ENCODE results near the gene CCDC88A.

The CCDC88A gene

DNA sequence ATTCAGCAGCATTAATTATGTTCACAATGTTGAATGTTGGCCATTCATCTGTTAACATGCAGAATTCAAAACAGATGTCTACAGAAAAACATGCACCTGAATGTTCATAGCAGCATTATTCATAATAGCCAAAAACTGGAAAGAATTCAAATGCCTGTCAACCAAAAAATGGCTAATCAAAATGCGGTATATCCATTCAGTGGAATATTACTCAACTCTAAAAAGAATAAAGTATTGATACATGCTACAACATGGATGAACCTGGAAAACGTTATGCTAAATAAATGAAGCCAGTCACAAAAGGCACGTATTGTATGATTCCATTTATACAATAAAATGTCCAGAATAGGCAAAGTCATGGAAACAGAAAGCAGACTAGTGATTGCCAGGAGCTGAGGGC is 68.0 kb downstream of the CCDC88A start:
- no peak overlapping the region for H4K8ac ChIP-seq (ENCODE audit: low read length)
- no peak overlapping the region for H2BK5ac ChIP-seq (ENCODE audit: low read depth, low read length, poor library complexity, severe bottlenecking)
- no peak overlapping the region for H3K4me2 ChIP-seq (ENCODE audit: low read length, poor library complexity, severe bottlenecking)
- no peak overlapping the region for H3K14ac ChIP-seq (ENCODE audit: low read length in 2 of 2)
- no peak overlapping the region for H2BK12ac ChIP-seq (ENCODE audit: low read length in 2 of 2)
- no peak overlapping the region for H3K4ac ChIP-seq (ENCODE audit: low read depth in 1 of 2, low read length in 2 of 2)
- no peak overlapping the region for H2BK15ac ChIP-seq (ENCODE audit: low read depth, poor library complexity, severe bottlenecking)
- no peak overlapping the region for H4K91ac ChIP-seq (ENCODE audit: low read length)
- H3K27ac ChIP-seq (ENCODE audit: low read length, poor library complexity, severe bottlenecking) = no peak overlapping the region
- H2AFZ ChIP-seq (ENCODE audit: low read depth, low read length) = no peak overlapping the region
- H3K79me1 ChIP-seq (replicated peaks; ENCODE audit: low read length, poor library complexity, severe bottlenecking) = peaks cover 4% of the 10 kb centered on the region
- no peak overlapping the region for H3K9ac ChIP-seq (ENCODE audit: low read length)
- no peaks in the 10 kb centered on the region for H3K4me1 ChIP-seq (ENCODE audit: control insufficient read depth, insufficient read depth, low read depth, low read length)
- WGBS = 100% methylated on average over 2 of the region's 3 CpGs
- no peak overlapping the region for H2BK120ac ChIP-seq (ENCODE audit: low read depth, low read length)
- H3K36me3 ChIP-seq (ENCODE audit: control insufficient read depth in 1 of 2, insufficient read depth in 2 of 2, low read depth in 1 of 2, low read length in 2 of 2) = peaks cover 21 to 61% of the 10 kb centered on the region in 2 experiments
- no peaks in the 10 kb centered on the region for H3K27me3 ChIP-seq (ENCODE audit: control insufficient read depth in 1 of 2, insufficient read depth in 1 of 2, low read length in 2 of 2)
- H3K23ac ChIP-seq (ENCODE audit: low read length in 2 of 2) = no peak overlapping the region
- H3K9me3 ChIP-seq (ENCODE audit: control insufficient read depth, low read length) = peaks cover 4% of the 10 kb centered on the region
- no peak overlapping the region for H2AK5ac ChIP-seq (ENCODE audit: low read length, severe bottlenecking)
- no peak overlapping the region for H3K18ac ChIP-seq (ENCODE audit: low read depth in 1 of 2, low read length in 2 of 2)
- DNase-seq = no peak
- no peak overlapping the region for H3K4me3 ChIP-seq (ENCODE audit: insufficient read depth in 1 of 2, low read depth in 1 of 2, low read length in 2 of 2)

DNA sequence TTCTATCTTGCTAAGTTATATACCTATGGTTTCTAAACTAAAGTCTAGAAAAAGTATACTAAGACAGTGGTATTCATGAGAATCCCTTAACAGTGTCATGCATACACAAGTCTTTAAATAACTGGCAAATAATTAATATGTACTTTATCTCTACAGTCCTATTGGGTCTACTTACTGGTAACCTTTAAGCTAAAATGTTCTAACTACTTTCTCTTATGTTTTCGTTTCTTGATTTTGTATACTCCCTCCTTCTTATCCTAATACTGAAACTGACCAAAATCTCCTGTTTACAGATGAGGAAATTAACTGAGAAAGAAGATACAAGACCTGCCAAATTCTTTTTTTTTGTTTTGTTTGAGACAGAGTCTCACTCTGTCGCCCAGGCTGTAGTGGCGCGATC is 74.6 kb downstream of the CCDC88A start:
- Histone ChIP-seq H3K4me1 (ENCODE audit: control insufficient read depth, insufficient read depth, low read depth, low read length) (no peaks in the 10 kb centered on the region), H3K79me1 (replicated peaks; ENCODE audit: low read length, poor library complexity, severe bottlenecking) (no peaks in the 10 kb centered on the region), H2BK5ac (ENCODE audit: low read depth, low read length, poor library complexity, severe bottlenecking) (no peak overlapping the region), H3K27ac (ENCODE audit: low read length, poor library complexity, severe bottlenecking) (no peak overlapping the region), H2AK5ac (ENCODE audit: low read length, severe bottlenecking) (no peak overlapping the region), H3K14ac (ENCODE audit: low read length in 2 of 2) (no peak overlapping the region), H3K36me3 (ENCODE audit: control insufficient read depth in 1 of 2, insufficient read depth in 2 of 2, low read depth in 1 of 2, low read length in 2 of 2) (peaks cover 12 to 60% of the 10 kb centered on the region in 2 experiments), H4K91ac (ENCODE audit: low read length) (no peak overlapping the region), H3K18ac (ENCODE audit: low read depth in 1 of 2, low read length in 2 of 2) (no peak overlapping the region), H2BK120ac (ENCODE audit: low read depth, low read length) (no peak overlapping the region), H3K4ac (ENCODE audit: low read depth in 1 of 2, low read length in 2 of 2) (no peak overlapping the region), H2AFZ (ENCODE audit: low read depth, low read length) (no peak overlapping the region), H3K9ac (ENCODE audit: low read length) (no peak overlapping the region), H3K9me3 (ENCODE audit: control insufficient read depth, low read length) (no peaks in the 10 kb centered on the region), H2BK12ac (ENCODE audit: low read length in 2 of 2) (no peak overlapping the region), H3K27me3 (ENCODE audit: control insufficient read depth in 1 of 2, insufficient read depth in 1 of 2, low read length in 2 of 2) (no peaks in the 10 kb centered on the region), H2BK15ac (ENCODE audit: low read depth, poor library complexity, severe bottlenecking) (no peak overlapping the region), H3K4me3 (ENCODE audit: insufficient read depth in 1 of 2, low read depth in 1 of 2, low read length in 2 of 2) (no peak overlapping the region), H3K4me2 (ENCODE audit: low read length, poor library complexity, severe bottlenecking) (no peak overlapping the region), H3K23ac (ENCODE audit: low read length in 2 of 2) (no peak overlapping the region), H4K8ac (ENCODE audit: low read length) (no peak overlapping the region)
- no peak for DNase-seq
- over 99% methylated on average over 4 of the region's 4 CpGs for WGBS

DNA sequence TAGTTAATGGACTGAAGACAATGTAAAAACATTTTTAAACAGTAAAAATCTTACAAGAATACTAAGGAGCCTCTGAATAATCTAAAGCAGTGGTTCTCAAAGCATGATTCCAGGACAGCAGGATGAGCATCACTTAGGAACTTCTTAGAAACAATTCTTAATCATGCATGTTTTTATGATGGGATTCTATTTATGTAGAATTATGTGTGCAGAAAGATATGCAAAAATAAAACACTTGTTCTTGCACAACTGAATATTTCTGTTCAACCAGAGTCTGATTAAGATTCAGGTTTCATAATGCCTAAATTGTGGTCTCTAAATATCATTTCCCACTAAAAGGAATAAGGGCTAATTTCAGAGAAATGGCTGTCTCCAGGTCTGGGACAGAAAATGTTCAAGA is 81.4 kb downstream of the CCDC88A start:
- H3K36me3 ChIP-seq (ENCODE audit: control insufficient read depth in 1 of 2, insufficient read depth in 2 of 2, low read depth in 1 of 2, low read length in 2 of 2) = peaks cover 7 to 49% of the 10 kb centered on the region in 2 experiments
- H3K4ac ChIP-seq (ENCODE audit: low read depth in 1 of 2, low read length in 2 of 2) = no peak overlapping the region
- no peak overlapping the region for H3K18ac ChIP-seq (ENCODE audit: low read depth in 1 of 2, low read length in 2 of 2)
- H3K9ac ChIP-seq (ENCODE audit: low read length) = no peak overlapping the region
- peaks cover 3% of the 10 kb centered on the region for H3K79me1 ChIP-seq (replicated peaks; ENCODE audit: low read length, poor library complexity, severe bottlenecking)
- no peak overlapping the region for H2BK15ac ChIP-seq (ENCODE audit: low read depth, poor library complexity, severe bottlenecking)
- H3K4me1 ChIP-seq (ENCODE audit: control insufficient read depth, insufficient read depth, low read depth, low read length) = no peaks in the 10 kb centered on the region
- no peak overlapping the region for H3K23ac ChIP-seq (ENCODE audit: low read length in 2 of 2)
- H2AK5ac ChIP-seq (ENCODE audit: low read length, severe bottlenecking) = no peak overlapping the region
- DNase-seq = no peak
- no peak overlapping the region for H2BK120ac ChIP-seq (ENCODE audit: low read depth, low read length)
- H4K91ac ChIP-seq (ENCODE audit: low read length) = no peak overlapping the region
- no peak overlapping the region for H3K4me2 ChIP-seq (ENCODE audit: low read length, poor library complexity, severe bottlenecking)
- H2AFZ ChIP-seq (ENCODE audit: low read depth, low read length) = no peak overlapping the region
- no peak overlapping the region for H2BK12ac ChIP-seq (ENCODE audit: low read length in 2 of 2)
- H3K27me3 ChIP-seq (ENCODE audit: control insufficient read depth in 1 of 2, insufficient read depth in 1 of 2, low read length in 2 of 2) = no peaks in the 10 kb centered on the region
- no peak overlapping the region for H3K27ac ChIP-seq (ENCODE audit: low read length, poor library complexity, severe bottlenecking)
- H4K8ac ChIP-seq (ENCODE audit: low read length) = no peak overlapping the region
- no peak overlapping the region for H2BK5ac ChIP-seq (ENCODE audit: low read depth, low read length, poor library complexity, severe bottlenecking)
- no peak overlapping the region for H3K4me3 ChIP-seq (ENCODE audit: insufficient read depth in 1 of 2, low read depth in 1 of 2, low read length in 2 of 2)
- no peak overlapping the region for H3K14ac ChIP-seq (ENCODE audit: low read length in 2 of 2)
- no peaks in the 10 kb centered on the region for H3K9me3 ChIP-seq (ENCODE audit: control insufficient read depth, low read length)

DNA sequence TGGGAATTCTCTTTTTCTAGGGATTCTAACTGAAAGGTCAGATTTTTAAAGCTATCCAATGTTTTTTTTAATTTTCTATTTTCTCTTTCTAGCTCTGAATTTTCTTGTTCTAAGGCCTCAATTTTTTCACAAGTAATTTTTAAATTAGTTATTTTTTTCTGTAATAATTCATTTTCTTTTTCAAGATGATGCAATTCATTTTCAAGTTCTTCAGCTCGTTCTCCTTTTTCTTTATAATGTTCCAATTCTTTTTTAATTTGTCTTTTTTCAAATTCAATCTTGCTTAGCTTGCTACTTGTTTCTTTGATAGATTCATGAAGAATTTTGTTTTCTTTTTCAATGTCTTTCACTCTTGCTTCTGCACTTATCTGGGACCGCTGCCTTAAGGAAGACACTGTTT is 84.9 kb downstream of the CCDC88A start:
- WGBS = no CpG with 5 or more reads among the region's 2 CpGs
- Histone ChIP-seq H2BK120ac (ENCODE audit: low read depth, low read length) (no peak overlapping the region), H3K4me1 (ENCODE audit: control insufficient read depth, insufficient read depth, low read depth, low read length) (no peaks in the 10 kb centered on the region), H3K4me2 (ENCODE audit: low read length, poor library complexity, severe bottlenecking) (no peak overlapping the region), H3K27ac (ENCODE audit: low read length, poor library complexity, severe bottlenecking) (no peak overlapping the region), H3K36me3 (ENCODE audit: control insufficient read depth in 1 of 2, insufficient read depth in 2 of 2, low read depth in 1 of 2, low read length in 2 of 2) (peaks cover 3 to 43% of the 10 kb centered on the region in 2 experiments), H3K4ac (ENCODE audit: low read depth in 1 of 2, low read length in 2 of 2) (no peak overlapping the region), H3K79me1 (replicated peaks; ENCODE audit: low read length, poor library complexity, severe bottlenecking) (peaks cover 3% of the 10 kb centered on the region), H2BK12ac (ENCODE audit: low read length in 2 of 2) (no peak overlapping the region), H4K91ac (ENCODE audit: low read length) (no peak overlapping the region), H3K9ac (ENCODE audit: low read length) (no peak overlapping the region), H2BK15ac (ENCODE audit: low read depth, poor library complexity, severe bottlenecking) (no peak overlapping the region), H3K9me3 (ENCODE audit: control insufficient read depth, low read length) (no peaks in the 10 kb centered on the region), H4K8ac (ENCODE audit: low read length) (no peak overlapping the region), H2BK5ac (ENCODE audit: low read depth, low read length, poor library complexity, severe bottlenecking) (no peak overlapping the region), H2AFZ (ENCODE audit: low read depth, low read length) (no peak overlapping the region), H3K4me3 (ENCODE audit: insufficient read depth in 1 of 2, low read depth in 1 of 2, low read length in 2 of 2) (no peak overlapping the region), H3K14ac (ENCODE audit: low read length in 2 of 2) (no peak overlapping the region), H2AK5ac (ENCODE audit: low read length, severe bottlenecking) (no peak overlapping the region), H3K27me3 (ENCODE audit: control insufficient read depth in 1 of 2, insufficient read depth in 1 of 2, low read length in 2 of 2) (no peaks in the 10 kb centered on the region), H3K18ac (ENCODE audit: low read depth in 1 of 2, low read length in 2 of 2) (no peak overlapping the region), H3K23ac (ENCODE audit: low read length in 2 of 2) (no peak overlapping the region)
- no peak for DNase-seq
